Adrenal gland (tissue), 12 donors: ENCODE measurements around the gene FBXO36. TPM values are rescaled to one million over a fixed set of nuclear protein-coding genes. Genes with fewer than 3 reads are reported as not detected.
A peak's percentile ranks its signal among the peaks of the same experiment; 100 is the strongest.

Source experiments
- DNase-seq, 7 donors: peaks; one replicate each; pipeline ENCODE4 v3.0.0-alpha.2; 2019 to 2020
- H3K27ac ChIP-seq, 5 donors: fragments of 200-600 bp; sonication (generic) in 4 of 5; 1 replicate in 3 of 5; 2 replicates in 2 of 5; pipeline versions ENCODE4 v1.5.1 to v1.8.0; 2016 to 2020; ENCODE audit warnings: mild to moderate bottlenecking in 1 of 5
- H3K27me3 ChIP-seq: fragments of 200-600 bp; 2 replicates; pipeline ENCODE4 v1.8.0; 2021
- H3K36me3 ChIP-seq, 2 donors: fragments of 200-600 bp; replicated peaks in 1 of 2; 1 replicate in 1 of 2; 2 replicates in 1 of 2; pipeline versions ENCODE4 v1.5.1 to v1.8.0; 2018 to 2022
- H3K4me1 ChIP-seq, 2 donors: fragments of 200-600 bp; replicated peaks in 1 of 2; 1 replicate in 1 of 2; 2 replicates in 1 of 2; pipeline versions ENCODE4 v1.5.1 to v1.8.0; 2018 to 2021
- H3K4me3 ChIP-seq, 4 donors: fragments of 200-600 bp; sonication (generic) in 3 of 4; one replicate each; pipeline ENCODE4 v1.5.1; 2016 to 2018
- H3K9me3 ChIP-seq, 3 donors: fragments of 200-600 bp; sonication (generic) in 1 of 3; replicated peaks in 1 of 3; 1 replicate in 2 of 3; 2 replicates in 1 of 3; pipeline versions ENCODE4 v1.5.1 to v1.8.0; 2016 to 2021
- POLR2A ChIP-seq, 2 donors: fragments of 450-650 bp; IDR thresholded peaks; one replicate each; pipeline ENCODE4 v1.6.1; 2017; ENCODE audit warnings: antibody characterized with exemption in 2 of 2, mild to moderate bottlenecking in 2 of 2, moderate library complexity in 1 of 2
- WGBS, 4 donors: extraction: QIAGEN DNeasy Blood & Tissue Kit in 2 of 4; methylation state at CpG; one replicate each; pipeline versions ENCODE4 v1.1.5 to v1.1.7; 2013 to 2017; 5-methylcytosine and 5-hydroxymethylcytosine counted together
- intact Hi-C, 2 donors: fragments of 100-400 bp; cut with DNase I; formaldehyde crosslinking; loops; one replicate each; pipeline versions ENCODE4 v1.14.1 to v1.15.0; 2022 to 2023
- polyA plus RNA-seq, 3 donors: library from polyadenylated mRNA; stranded (reverse); fragments of 200-250 nt in 2 of 3; fragments of 350-450 nt in 1 of 3; fragmentation: Illumina TruSeq in 1 of 3; extraction: RNeasy Lipid Tissue Mini Kit (QIAGEN cat#74804) in 1 of 3; gene quantifications; one replicate each; pipeline ENCODE4 v1.2.3, GENCODE V29; 2013 to 2014
- total RNA-seq, 9 donors: library from RNA; depleted of rRNA in 4 of 9; stranded (reverse); fragments of >200 nt in 4 of 9; fragments of 120-200 nt in 1 of 9; fragmentation: NEBNext Ultra II Directional in 1 of 9; extraction: Animal tissue kit (Norgen Biotek cat#: 25700) in 1 of 9; gene quantifications; one replicate each; pipeline versions ENCODE4 v1.1.0 to v1.2.4, GENCODE V29; 2013 to 2023
- TF ChIP-seq, protein P1 (sequence below), 6 experiments: fragments of 450-650 bp in 4 of 6; fragments of 200-600 bp in 2 of 6; sonication (generic) in 1 of 6; IDR thresholded peaks; 1 replicate in 5 of 6; 2 replicates in 1 of 6; pipeline versions ENCODE4 v1.5.1 to v1.8.0; 2016 to 2021; ENCODE audit warnings: antibody characterized with exemption in 6 of 6, mild to moderate bottlenecking in 2 of 6, moderate library complexity in 1 of 6
- donor health status: healthy with polysubstance abuse.
- donor health status: Bipolar disorder and iron deficiency.
- donor health status: DM: yes; HTN: yes; CAD: no.
- donor health status: DM: no; HTN: no; CAD: no.
- donor health status: DM: no; HTN: no; CAD: no.
- donor health status: DM: yes; HTN: yes; CAD: no.

The FBXO36 gene
- total and polyA plus RNA-seq, 12 donors = 1.9 to 9.5 (median 6.4) TPM

DNA sequence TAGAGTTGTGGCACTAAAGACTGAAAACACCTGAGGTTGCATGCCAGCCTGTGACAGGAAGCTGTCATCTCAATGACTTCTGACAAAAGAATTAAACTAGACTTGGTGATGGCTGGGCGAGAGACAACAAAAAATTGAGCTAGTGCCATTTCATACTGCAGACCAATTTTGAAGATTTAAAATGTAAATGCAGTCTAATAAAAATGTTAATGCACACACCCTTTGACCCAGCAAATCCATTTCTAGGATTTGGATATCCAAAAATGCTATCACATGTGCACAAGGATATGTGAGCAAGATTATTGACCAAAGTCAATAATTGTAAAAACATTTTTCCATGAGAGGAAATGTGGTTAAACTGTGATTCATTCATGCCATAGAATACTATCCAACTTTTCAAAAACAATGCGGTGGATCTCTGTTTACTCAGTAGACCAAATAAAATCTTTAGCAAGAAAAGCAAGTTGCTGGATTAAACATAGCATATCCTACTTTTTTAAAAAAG is 5.6 kb downstream of the FBXO36 start:
- no peaks in the 10 kb centered on the region for H3K27me3 ChIP-seq
- H3K4me3 ChIP-seq = no peak overlapping the region
- H3K36me3 ChIP-seq = no peaks in the 10 kb centered on the region
- intact Hi-C loops = loop anchor here in 1 of 2 donors (10.0 kb wide), 1 partner anchor 123 kb away; no protein-coding TSS in a partner anchor
- no peak for TF ChIP-seq POLR2A (IDR thresholded peaks at IDR 0.05)
- TF ChIP-seq, protein P1, sequence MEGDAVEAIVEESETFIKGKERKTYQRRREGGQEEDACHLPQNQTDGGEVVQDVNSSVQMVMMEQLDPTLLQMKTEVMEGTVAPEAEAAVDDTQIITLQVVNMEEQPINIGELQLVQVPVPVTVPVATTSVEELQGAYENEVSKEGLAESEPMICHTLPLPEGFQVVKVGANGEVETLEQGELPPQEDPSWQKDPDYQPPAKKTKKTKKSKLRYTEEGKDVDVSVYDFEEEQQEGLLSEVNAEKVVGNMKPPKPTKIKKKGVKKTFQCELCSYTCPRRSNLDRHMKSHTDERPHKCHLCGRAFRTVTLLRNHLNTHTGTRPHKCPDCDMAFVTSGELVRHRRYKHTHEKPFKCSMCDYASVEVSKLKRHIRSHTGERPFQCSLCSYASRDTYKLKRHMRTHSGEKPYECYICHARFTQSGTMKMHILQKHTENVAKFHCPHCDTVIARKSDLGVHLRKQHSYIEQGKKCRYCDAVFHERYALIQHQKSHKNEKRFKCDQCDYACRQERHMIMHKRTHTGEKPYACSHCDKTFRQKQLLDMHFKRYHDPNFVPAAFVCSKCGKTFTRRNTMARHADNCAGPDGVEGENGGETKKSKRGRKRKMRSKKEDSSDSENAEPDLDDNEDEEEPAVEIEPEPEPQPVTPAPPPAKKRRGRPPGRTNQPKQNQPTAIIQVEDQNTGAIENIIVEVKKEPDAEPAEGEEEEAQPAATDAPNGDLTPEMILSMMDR (IDR thresholded peaks at IDR 0.05) = no peak
- DNase-seq = no peak
- no peaks in the 10 kb centered on the region for H3K9me3 ChIP-seq
- H3K4me1 ChIP-seq = peaks cover 0 to 9% of the 10 kb centered on the region in 2 donors
- no peak overlapping the region for H3K27ac ChIP-seq
- 90 to 98% (median 93%) methylated on average over 2 of the region's 2 CpGs for WGBS, 4 donors

GRCh38 chr2:229930656-229931055 is 8.4 kb downstream of the FBXO36 start:
- no peaks in the 10 kb centered on the region for H3K9me3 ChIP-seq

GRCh38 chr2:229931241-229931640 is 8.9 kb downstream of the FBXO36 start:
- WGBS, 4 donors = 94 to 100% (median 96%) methylated on average over 5 of the region's 5 CpGs
- no peak for DNase-seq
- TF ChIP-seq, protein P1 (IDR thresholded peaks at IDR 0.05) = no peak
- TF ChIP-seq POLR2A (IDR thresholded peaks at IDR 0.05) = no peak
- Histone ChIP-seq H3K4me3 (no peak overlapping the region), H3K4me1 (no peaks in the 10 kb centered on the region), H3K27ac (no peak overlapping the region), H3K9me3 (no peaks in the 10 kb centered on the region), H3K27me3 (no peaks in the 10 kb centered on the region), H3K36me3 (no peaks in the 10 kb centered on the region)
- intact Hi-C loops = no loop called here

More at GRCh38 chr2:229930656-229931055, 8.4 kb downstream of the FBXO36 start:
- intact Hi-C loops = no loop called here
- WGBS, 4 donors = 94 to 96% (median 95%) methylated on average over 7 of the region's 7 CpGs
- TF ChIP-seq POLR2A (IDR thresholded peaks at IDR 0.05) = no peak
- TF ChIP-seq, protein P1 (IDR thresholded peaks at IDR 0.05) = no peak
- Histone ChIP-seq H3K27ac (no peak overlapping the region), H3K36me3 (no peaks in the 10 kb centered on the region), H3K4me3 (no peak overlapping the region), H3K27me3 (no peaks in the 10 kb centered on the region), H3K4me1 (no peaks in the 10 kb centered on the region)
- DNase-seq = peak in 1 of 7 donors; percentile 15

- no peaks in the 10 kb centered on the region for H3K9me3 ChIP-seq
- no peak for TF ChIP-seq POLR2A (IDR thresholded peaks at IDR 0.05)
- TF ChIP-seq, protein P1 (IDR thresholded peaks at IDR 0.05) = no peak
- 82 to 88% (median 83%) methylated on average over 4 of the region's 4 CpGs for WGBS, 4 donors
- H3K4me1 ChIP-seq = no peaks in the 10 kb centered on the region
- H3K27ac ChIP-seq = no peak overlapping the region
- intact Hi-C loops = no loop called here
- H3K27me3 ChIP-seq = no peaks in the 10 kb centered on the region
- no peaks in the 10 kb centered on the region for H3K36me3 ChIP-seq
- no peak for DNase-seq
- no peak overlapping the region for H3K4me3 ChIP-seq
These were observed 15.2 kb downstream of the FBXO36 start for GRCh38 chr2:229937537-229937936.
